GM23248 (cell line): ENCODE results near the gene TTI1. TPM values are rescaled to one million over a fixed set of nuclear protein-coding genes. Genes with fewer than 3 reads are reported as not detected.

Source experiments
- DNase-seq: peaks from one replicate; pipeline ENCODE4 v3.0.0-alpha.2; 2015
- H2AFZ ChIP-seq: fragments of 200-600 bp; sonication (generic); 2 replicates; pipeline ENCODE4 v1.6.1; 2016; ENCODE audit warnings: antibody characterized with exemption
- H3F3A ChIP-seq: fragments of 200-600 bp; sonication (generic); 2 replicates; pipeline ENCODE4 v1.6.1; 2016; ENCODE audit warnings: mild to moderate bottlenecking, antibody characterized with exemption, mixed run types; ENCODE audit not compliant: insufficient read depth
- H3K27ac ChIP-seq: fragments of 200-600 bp; sonication (generic); 2 replicates; pipeline ENCODE4 v1.5.1; 2016; ENCODE audit warnings: mild to moderate bottlenecking
- H3K27me3 ChIP-seq: fragments of 200-600 bp; sonication (generic); replicated peaks from 2 replicates; pipeline ENCODE4 v1.6.1; 2016; ENCODE audit warnings: mild to moderate bottlenecking; ENCODE audit not compliant: insufficient read depth
- H3K36me3 ChIP-seq: fragments of 200-600 bp; sonication (generic); 2 replicates; pipeline ENCODE4 v1.6.1; 2016; ENCODE audit warnings: low read depth, mild to moderate bottlenecking
- H3K4me1 ChIP-seq: fragments of 200-600 bp; sonication (generic); 2 replicates; pipeline ENCODE4 v1.6.1; 2016; ENCODE audit warnings: mild to moderate bottlenecking; ENCODE audit not compliant: insufficient read depth
- H3K4me2 ChIP-seq: fragments of 200-600 bp; sonication (generic); one replicate; pipeline ENCODE4 v1.6.1; 2016; ENCODE audit warnings: mild to moderate bottlenecking; ENCODE audit not compliant: unreplicated experiment
- H3K4me3 ChIP-seq: fragments of 200-600 bp; sonication (generic); 2 replicates; pipeline ENCODE4 v1.5.1; 2016; ENCODE audit warnings: mild to moderate bottlenecking
- H3K79me2 ChIP-seq: fragments of 200-600 bp; sonication (generic); 2 replicates; pipeline ENCODE4 v1.6.1; 2016; ENCODE audit warnings: mild to moderate bottlenecking; ENCODE audit not compliant: insufficient read depth
- H3K9ac ChIP-seq: fragments of 200-600 bp; sonication (generic); 2 replicates; pipeline ENCODE4 v1.6.1; 2016; ENCODE audit warnings: mild to moderate bottlenecking
- H3K9me2 ChIP-seq: fragments of 200-600 bp; sonication (generic); 2 replicates; pipeline ENCODE4 v1.6.1; 2016; ENCODE audit warnings: mixed run types, mild to moderate bottlenecking, moderate library complexity; ENCODE audit not compliant: insufficient read depth
- H3K9me3 ChIP-seq: fragments of 200-600 bp; sonication (generic); one replicate; pipeline ENCODE4 v1.6.1; 2017; ENCODE audit warnings: low read depth
- H4K20me1 ChIP-seq: fragments of 200-600 bp; sonication (generic); 2 replicates; pipeline ENCODE4 v1.6.0; 2016; ENCODE audit not compliant: insufficient read depth
- EZH2 ChIP-seq: fragments of 200-600 bp; sonication (generic); IDR thresholded peaks from 2 replicates; pipeline ENCODE4 v1.6.1; 2018; ENCODE audit warnings: antibody characterized with exemption, mild to moderate bottlenecking; ENCODE audit not compliant: insufficient read depth, poor library complexity, severe bottlenecking
- EZH2phosphoT487 ChIP-seq: fragments of 200-600 bp; sonication (generic); IDR thresholded peaks from 2 replicates; pipeline ENCODE4 v1.6.1; 2018; ENCODE audit warnings: antibody characterized with exemption, moderate library complexity, mild to moderate bottlenecking, low read depth; ENCODE audit not compliant: insufficient read depth
- WGBS, 2 experiments: methylation state at CpG; one replicate each; pipeline ENCODE4 v1.1.6; 2015 to 2017; ENCODE audit warnings: low lambda C conversion rate in 2 of 2, low coverage in 1 of 2; ENCODE audit errors: missing lambda C conversion rate in 2 of 2; 5-methylcytosine and 5-hydroxymethylcytosine counted together
- in situ Hi-C: fragments of 300-500 bp; cut with MboI; formaldehyde crosslinking; loops from 2 replicates; pipeline ENCODE4 v1.15.0; 2020
- polyA plus RNA-seq: library from polyadenylated mRNA; unstranded; fragments of >200 nt; fragmentation: Nextera tagmentation; extraction: Ambion mirVana; gene quantifications from 2 replicates; pipeline ENCODE4 v1.2.1, GENCODE V29; 2016
- total RNA-seq: library from RNA; depleted of rRNA; stranded (reverse); fragments of >200 nt; shearing (Covaris generic); gene quantifications from 2 replicates; pipeline ENCODE4 v1.2.3, GENCODE V29; 2014

The TTI1 gene
- total and polyA plus RNA-seq, 2 experiments from 2014 or later, result 12.1 to 12.2 TPM

GRCh38 chr20:38001173-38001875 is 31.9 kb downstream of the TTI1 start:
- Histone ChIP-seq H3K9me3 (no peaks in the 10 kb centered on the region), H3K9ac (peak overlapping the region; percentile 34; the same call in 1 of the 2 replicates), H3K4me2 (peak overlapping the region; percentile 75), H4K20me1 (no peaks in the 10 kb centered on the region), H2AFZ (no peak overlapping the region), H3K36me3 (peaks cover 11% of the 10 kb centered on the region; the same call in 1 of the 2 replicates), H3K9me2 (no peaks in the 10 kb centered on the region), H3K27ac (peak overlapping the region; percentile 77), H3K79me2 (no peaks in the 10 kb centered on the region), H3K4me1 (peaks cover 16% of the 10 kb centered on the region), H3F3A (peaks cover 34% of the 10 kb centered on the region), H3K4me3 (no peak overlapping the region), H3K27me3 (no peaks in the 10 kb centered on the region)
- TF ChIP-seq EZH2, result no peak
- TF ChIP-seq EZH2phosphoT487, result no peak
- peak; percentile 88 for DNase-seq
- in situ Hi-C loops, result no loop called here
- 31% methylated on average over 6 of the region's 6 CpGs for WGBS, 2 experiments

- peaks cover 11% of the 10 kb centered on the region; the same call in 1 of the 2 replicates for H3K36me3 ChIP-seq
- H3K4me1 ChIP-seq, result peaks cover 16% of the 10 kb centered on the region
- in situ Hi-C loops, result no loop called here
- no peak overlapping the region for H3K27ac ChIP-seq
- no peaks in the 10 kb centered on the region for H4K20me1 ChIP-seq
- WGBS, 2 experiments, result 95 to 96% methylated on average over 13 of the region's 13 CpGs
- H3K79me2 ChIP-seq, result no peaks in the 10 kb centered on the region
- H3K9me3 ChIP-seq, result no peaks in the 10 kb centered on the region
- no peak overlapping the region for H2AFZ ChIP-seq
- no peak for DNase-seq
- H3K4me3 ChIP-seq, result no peak overlapping the region
- no peaks in the 10 kb centered on the region for H3K9me2 ChIP-seq
- H3F3A ChIP-seq, result peaks cover 34% of the 10 kb centered on the region
- no peak overlapping the region for H3K9ac ChIP-seq
- H3K27me3 ChIP-seq, result no peaks in the 10 kb centered on the region
- TF ChIP-seq EZH2 (no peak), EZH2phosphoT487 (no peak)
- H3K4me2 ChIP-seq, result no peak overlapping the region
Measured at GRCh38 chr20:38000293-38000692, 33.0 kb downstream of the TTI1 start.

- no peaks in the 10 kb centered on the region for H3K9me3 ChIP-seq
- DNase-seq, result no peak
- WGBS, 2 experiments, result 96 to 97% methylated on average over 15 of the region's 15 CpGs
- no peak overlapping the region for H2AFZ ChIP-seq
- H3K27me3 ChIP-seq, result no peaks in the 10 kb centered on the region
- peaks cover 16% of the 10 kb centered on the region for H3K4me1 ChIP-seq
- H3K9me2 ChIP-seq, result no peaks in the 10 kb centered on the region
- no peak overlapping the region for H3K4me2 ChIP-seq
- no peak for TF ChIP-seq EZH2phosphoT487
- no peak for TF ChIP-seq EZH2
- H3K36me3 ChIP-seq, result peaks cover 11% of the 10 kb centered on the region; the same call in 1 of the 2 replicates
- no peaks in the 10 kb centered on the region for H3K79me2 ChIP-seq
- H4K20me1 ChIP-seq, result no peaks in the 10 kb centered on the region
- H3K27ac ChIP-seq, result no peak overlapping the region
- no peak overlapping the region for H3K9ac ChIP-seq
- in situ Hi-C loops, result loop anchor here (5.0 to 25.0 kb wide), 2 partner anchors 432 to 737 kb away; partner anchors contain the start of gene GHRH
- H3K4me3 ChIP-seq, result no peak overlapping the region
- H3F3A ChIP-seq, result peaks cover 34% of the 10 kb centered on the region
Measured at GRCh38 chr20:37999526-38000263, 33.6 kb downstream of the TTI1 start.

GRCh38 chr20:37997516-37997915 is 35.7 kb downstream of the TTI1 start:
- no peaks in the 10 kb centered on the region for H3K27me3 ChIP-seq
- H3K9me2 ChIP-seq, result no peaks in the 10 kb centered on the region
- in situ Hi-C loops, result loop anchor here (5.0 to 25.0 kb wide), 2 partner anchors 430 to 735 kb away; partner anchors contain the start of gene GHRH
- H3K79me2 ChIP-seq, result no peaks in the 10 kb centered on the region
- no peak overlapping the region for H3K27ac ChIP-seq
- H4K20me1 ChIP-seq, result no peaks in the 10 kb centered on the region
- DNase-seq, result no peak
- H3K9ac ChIP-seq, result no peak overlapping the region
- H3K36me3 ChIP-seq, result peaks cover 11% of the 10 kb centered on the region; the same call in 1 of the 2 replicates
- WGBS, 2 experiments, result 75 to 79% methylated on average over 3 of the region's 3 CpGs
- H3K4me3 ChIP-seq, result no peak overlapping the region
- TF ChIP-seq EZH2, result no peak
- TF ChIP-seq EZH2phosphoT487, result no peak
- peaks cover 27% of the 10 kb centered on the region for H3K4me1 ChIP-seq
- no peak overlapping the region for H2AFZ ChIP-seq
- no peak overlapping the region for H3K4me2 ChIP-seq
- H3F3A ChIP-seq, result peaks cover 29% of the 10 kb centered on the region
- no peaks in the 10 kb centered on the region for H3K9me3 ChIP-seq
